Neural progenitor cell (in vitro differentiated cells): ENCODE data around the gene METTL5.
"Not testable (repeated sequence)": the region's sequence is repeated elsewhere in the genome, so short reads cannot be mapped to it uniquely, and the experiment has no call there.

Experiments
- CTCF ChIP-seq: fragments of 200-600 bp; sonication (generic); IDR thresholded peaks from 2 replicates; pipeline ENCODE4 v1.5.1; 2017; ENCODE audit warnings: antibody characterized with exemption, mild to moderate bottlenecking
- EZH2phosphoT487 ChIP-seq: fragments of 200-600 bp; sonication (generic); IDR thresholded peaks from 2 replicates; pipeline ENCODE4 v1.6.1; 2017; ENCODE audit warnings: antibody characterized with exemption

GRCh38 chr2:169816961-169817360 lies 7.7 kb downstream of the METTL5 start:
- not testable (repeated sequence) for TF ChIP-seq CTCF, EZH2phosphoT487
